SIG-M5 treated with dmso at 0.1 percent for 504 hours (cell line): ENCODE results near the gene WNT3A.

Experiments
- DNase-seq: peaks from one replicate; lab custom pipeline; 2025; ENCODE audit not compliant: unreplicated experiment; lab: John Stamatoyannopoulos, UW

WNT3A gene

DNA sequence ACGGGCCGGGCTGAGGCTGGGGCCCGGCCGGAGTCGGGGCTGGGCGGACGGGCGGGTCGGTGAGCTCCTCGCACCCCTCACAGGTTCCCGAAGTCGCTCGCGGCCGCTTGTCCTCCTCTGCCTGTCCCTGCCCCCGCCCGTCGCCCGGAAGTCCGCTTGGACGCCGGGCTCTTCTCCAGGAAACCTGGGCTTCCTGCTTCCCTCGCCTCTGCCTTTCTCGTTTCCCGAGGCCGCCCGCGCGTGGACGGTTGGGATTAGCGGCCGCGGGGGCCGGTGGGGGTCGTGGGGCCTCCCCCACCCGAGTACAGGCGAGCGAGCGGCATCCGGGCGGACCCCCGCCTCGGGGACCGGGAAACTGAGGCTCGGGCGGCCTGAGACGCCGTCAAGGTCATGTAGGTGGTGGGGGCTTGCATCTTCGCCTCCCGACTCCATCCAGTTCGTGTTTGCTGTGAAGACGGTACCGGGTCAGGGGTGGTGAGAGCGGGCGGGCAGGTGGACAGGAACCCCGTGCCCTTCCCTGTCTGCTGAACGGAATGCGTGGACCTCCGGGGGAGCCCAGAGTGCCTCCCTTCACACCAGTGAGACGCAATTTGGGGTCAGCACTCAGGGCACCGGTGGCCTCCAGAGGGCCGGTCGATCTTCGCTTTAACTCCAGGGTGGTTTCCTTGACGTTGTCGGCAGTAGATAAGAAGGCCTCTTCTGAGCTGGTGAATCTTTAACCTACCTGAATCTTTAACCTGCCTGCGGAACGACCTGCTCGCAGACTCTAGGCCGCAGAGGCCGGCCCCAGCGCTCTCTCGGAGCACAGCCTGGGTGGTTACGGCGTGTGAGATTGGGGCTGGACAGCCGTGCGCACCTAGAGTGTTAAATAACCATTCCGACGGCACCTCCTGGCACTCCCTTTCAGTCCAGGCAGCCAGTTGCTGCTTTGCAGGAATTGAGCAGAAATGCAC, 76.4 kb downstream of the WNT3A start:
- DNase-seq: no peak

DNA sequence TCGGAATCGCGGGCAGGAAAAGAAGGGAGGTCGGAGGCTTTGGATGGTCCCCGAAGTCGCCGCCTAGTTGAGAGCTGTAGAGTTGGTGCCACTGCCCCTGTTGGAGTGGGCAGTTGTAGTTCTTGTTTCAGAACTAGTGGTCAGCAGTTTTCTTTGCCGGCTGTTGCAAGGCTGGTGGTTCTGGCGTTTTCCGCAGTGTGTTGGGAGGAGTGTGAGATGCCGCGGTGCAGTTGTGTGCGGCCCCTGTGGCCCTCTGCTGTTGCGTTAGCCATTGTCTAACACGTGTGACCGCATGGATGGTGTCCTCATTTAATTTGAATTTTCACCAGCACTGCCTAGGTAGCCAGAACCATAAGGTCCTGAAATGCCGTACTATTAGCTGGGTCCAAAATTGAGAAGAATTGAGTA, 77.1 kb downstream of the WNT3A start:
- peak; percentile 33 for DNase-seq

DNA sequence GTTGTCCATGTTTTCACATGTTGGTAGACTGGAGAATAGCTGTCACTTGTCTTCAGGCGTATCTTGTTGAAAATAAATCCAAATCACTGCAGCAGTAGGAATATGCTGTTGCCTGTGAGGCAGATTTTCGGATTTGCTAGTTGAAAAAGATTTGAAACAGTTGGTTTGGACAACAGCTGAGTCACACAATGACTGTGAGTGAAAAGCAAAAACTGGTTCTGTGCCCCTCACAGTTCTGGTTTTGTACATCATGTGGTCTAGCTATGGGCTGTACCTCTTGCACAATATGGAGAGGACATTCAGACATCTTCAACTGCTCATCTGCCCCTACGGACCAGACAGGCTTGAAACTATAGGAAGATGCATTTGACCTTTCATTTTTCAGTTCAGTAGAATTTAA, 77.5 kb downstream of the WNT3A start:
- DNase-seq: peak; percentile 83

DNA sequence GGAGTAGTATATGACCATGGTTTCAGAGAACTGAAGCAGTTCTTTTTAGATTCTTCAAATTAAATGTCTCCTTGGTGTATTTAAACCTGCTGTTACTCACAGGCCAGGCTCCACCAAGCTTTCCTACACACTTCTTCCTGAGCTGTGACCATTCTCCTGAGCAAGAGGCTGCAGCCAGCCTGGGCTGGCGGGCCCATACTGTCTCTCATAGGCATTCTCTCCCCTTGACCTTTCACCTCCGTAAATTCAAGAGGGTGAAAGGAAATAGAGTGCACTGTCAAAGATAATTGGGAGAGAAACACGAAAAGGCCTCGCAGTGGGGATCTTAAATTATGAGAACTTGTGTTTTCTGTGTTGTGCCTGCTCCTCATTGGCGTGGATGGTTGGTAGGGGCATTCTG, 78.0 kb downstream of the WNT3A start:
- DNase-seq: no peak

DNA sequence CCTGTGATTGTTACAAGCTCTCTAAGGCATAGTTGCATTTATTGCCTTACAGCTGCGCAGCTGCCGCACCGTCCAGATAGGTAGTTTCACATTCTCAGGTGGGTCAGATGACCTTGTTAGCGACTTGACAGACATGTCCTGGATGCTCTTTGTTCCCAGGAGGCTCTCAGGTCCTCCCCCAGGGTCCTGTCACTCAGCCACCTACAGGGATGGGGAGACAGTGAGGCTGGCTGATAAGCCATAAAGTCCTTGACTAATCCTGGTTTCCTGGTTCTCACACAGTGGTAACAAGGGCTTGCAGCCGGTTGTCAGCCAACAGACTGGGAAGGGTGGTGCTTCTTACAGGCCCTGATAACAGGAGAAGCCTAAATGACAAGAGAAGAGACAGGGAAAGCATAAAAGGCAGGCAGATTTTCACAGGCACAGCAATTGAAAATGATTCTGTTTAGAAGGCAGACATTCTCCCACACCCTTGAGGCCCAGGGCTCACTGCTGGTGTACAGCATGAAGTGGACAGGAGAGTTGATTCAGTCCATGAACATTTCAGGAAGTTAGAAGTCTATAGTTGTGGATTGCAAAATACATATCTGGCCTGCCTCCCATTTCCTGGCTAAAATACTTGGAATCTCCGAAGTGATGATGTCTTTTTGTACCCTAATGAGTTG, 78.6 kb downstream of the WNT3A start:
- no peak for DNase-seq

DNA sequence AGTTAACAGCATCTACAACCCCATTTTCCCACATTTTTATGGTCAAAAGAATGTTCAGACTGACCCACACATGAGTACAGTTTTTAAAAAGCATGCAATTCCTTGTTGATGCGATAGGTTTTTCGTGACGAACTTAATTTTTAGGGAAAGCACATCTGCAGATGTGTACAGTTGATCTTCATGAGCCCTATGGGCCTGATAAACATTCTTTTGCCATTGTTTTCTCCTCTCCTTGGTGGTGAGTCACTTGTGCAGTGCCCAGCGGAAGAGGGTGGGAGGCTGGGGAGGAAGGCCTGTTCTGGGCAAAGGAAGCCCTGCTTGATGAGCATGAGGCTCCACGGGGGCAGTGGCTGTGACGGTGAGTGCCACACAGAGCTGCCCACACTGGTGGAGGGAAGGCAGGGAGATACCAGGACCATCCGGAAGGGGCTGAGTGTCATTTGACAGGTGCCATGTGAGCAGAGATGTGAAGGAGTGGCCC, 81.0 kb downstream of the WNT3A start:
- peak; percentile 64 for DNase-seq

DNA sequence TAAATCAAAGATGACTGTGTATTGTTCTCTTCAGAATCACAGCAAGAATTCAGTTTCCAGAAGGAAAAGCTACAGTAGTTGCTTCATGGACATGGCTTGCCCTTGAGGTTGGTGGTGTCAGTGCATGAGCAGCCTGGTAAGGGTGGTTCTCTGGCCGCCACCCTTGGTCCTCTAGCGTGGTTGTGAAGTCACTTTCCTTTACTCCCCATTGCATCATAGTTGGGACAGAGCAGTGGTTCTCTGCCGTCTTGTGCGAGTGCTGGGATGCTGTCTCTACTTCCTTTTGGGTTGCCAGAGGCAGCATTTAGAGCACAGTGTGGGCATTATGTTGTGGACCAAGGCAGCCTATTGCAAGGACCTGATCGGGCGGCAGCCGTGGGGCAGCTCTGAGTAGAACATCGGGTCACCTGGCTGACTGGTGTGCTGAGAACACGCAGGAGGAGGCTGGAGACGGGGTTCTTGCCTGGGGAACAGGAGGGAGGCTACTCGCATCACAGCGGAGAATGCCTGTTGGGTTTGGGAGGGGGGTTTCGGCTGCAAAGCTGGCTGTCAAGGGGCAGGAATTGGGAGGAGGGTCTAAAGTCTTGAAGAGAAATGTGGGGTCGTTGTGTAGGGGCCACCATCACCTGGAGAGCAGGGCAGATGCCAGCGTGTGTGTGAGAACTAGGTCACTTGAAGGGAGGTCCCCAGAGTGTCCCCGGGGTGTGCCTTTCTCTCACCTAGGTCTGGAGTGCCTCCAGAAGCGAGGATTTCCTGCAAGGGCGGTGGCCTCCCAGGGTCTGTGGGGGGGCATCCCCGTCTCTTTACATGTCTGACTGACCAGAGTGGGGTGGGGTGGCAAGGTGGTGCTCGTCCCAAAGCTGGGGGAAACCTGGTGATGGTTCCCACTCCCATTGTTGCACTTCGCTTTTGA, 82.0 kb downstream of the WNT3A start:
- DNase-seq: peak; percentile 95

DNA sequence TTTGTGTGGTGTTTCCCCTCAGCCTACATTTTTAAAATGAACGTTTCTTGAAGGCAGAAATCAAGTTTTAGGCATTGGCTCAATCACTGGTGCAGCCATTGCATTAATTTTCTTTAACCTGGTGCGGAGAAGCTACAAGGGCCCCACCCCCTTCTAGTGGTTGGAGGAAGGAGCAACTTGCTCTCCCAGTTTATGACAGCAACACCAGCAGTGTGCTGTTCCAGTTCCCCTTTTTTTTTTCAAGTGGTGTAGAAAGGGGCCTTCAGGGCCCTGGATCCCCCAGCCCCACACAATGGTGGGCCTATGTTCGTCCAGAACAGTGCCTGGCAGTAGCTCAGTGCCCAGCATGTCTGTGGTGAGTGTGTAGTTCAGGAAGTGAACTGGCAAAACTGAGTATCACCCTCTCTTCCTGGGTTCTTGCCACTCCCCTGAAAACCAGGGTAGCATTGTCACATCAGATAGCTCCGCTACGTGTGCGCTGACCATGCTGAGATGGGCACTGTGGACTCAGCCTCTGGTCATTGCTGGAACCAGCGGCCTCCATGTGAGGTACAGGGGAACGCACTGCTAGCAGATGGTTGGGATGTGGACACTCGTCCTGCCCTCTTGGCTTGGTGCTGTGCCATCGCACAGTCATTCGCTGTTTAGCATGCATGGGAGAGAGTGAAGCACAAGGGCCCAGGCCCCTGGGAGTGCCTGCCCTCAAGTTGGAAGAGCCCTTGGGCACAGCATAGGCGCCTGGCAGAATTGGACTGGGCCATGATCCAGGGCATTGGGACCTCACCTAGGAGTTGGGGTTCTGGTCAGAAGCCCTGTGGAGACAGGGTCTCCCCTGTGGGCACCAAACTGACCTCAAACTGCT, 83.0 kb downstream of the WNT3A start:
- DNase-seq: peak; percentile 95

DNA sequence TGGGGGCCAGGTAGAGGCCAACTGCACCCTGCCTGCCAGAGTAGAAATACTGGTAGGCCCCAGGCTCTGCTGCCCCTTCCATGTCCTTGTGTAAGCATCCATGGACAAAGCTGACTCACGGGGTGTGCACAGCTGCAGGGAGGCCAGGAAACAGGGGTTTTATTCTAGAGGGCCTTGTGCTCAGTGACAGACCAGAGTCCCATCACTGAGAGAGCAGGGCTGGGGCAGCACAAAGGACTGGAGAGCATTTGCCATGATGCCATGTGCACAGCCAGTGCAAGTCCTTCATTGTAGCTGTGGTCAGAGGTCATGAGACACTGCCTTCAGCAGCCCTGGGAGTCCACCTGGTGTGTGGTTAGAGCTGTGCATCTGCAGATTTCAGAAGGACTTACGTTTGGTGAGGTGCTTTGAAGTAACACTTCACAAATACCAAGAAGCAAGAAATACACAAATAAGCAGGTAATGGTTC, 83.8 kb downstream of the WNT3A start:
- DNase-seq: no peak

DNA sequence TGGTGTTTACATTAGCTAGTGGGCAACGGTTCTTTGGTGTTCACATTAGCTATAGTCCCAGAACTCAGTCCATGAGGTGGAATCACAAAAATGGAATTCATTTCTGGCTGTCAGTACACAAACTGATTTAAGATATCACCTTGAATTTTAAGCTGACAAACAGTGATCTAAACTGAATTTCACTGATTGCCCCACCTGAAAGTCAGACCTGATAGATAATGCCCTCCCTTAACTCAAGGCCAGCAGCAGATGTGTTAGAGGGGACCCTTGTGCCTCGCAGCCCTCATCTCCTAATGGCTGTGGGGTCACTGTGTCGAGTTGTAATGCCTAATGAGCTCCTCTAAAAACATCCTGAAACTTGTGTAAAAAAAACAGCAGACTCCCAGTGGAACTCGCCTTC, 84.3 kb downstream of the WNT3A start:
- no peak for DNase-seq

DNA sequence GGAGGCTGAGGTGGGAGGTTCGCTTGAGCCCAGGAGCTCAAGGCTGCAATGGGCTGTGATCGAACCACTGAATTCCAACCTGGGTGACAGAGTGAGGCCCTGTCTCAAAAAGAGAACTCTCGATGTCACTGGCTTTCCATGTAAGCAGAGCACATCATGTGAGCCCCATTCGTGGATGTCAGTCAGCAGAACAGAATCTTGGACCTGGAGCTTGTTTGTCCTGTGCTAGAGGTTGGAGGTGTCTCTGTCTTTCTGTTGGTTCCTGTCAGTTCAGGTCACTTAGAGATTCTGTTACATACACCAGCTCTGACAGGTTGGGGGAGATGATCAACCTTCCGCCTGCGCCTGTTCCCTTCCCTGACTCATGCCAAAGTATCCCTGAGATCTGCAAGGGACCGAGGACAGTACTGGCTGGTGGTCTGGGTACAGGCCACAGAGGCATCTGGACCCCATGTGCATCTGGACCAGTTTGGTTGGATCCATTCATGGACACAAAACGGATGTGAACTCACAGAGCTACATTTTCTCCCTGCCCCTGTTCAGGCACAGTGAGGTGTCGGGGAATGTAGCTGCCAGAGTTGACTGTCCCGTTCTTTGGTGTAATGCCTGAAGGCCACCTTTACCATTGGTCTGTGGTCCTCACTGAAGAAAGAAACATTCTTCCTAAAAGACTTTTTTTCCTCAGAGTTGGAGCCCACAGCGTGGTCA, 85.7 kb downstream of the WNT3A start:
- no peak for DNase-seq

DNA sequence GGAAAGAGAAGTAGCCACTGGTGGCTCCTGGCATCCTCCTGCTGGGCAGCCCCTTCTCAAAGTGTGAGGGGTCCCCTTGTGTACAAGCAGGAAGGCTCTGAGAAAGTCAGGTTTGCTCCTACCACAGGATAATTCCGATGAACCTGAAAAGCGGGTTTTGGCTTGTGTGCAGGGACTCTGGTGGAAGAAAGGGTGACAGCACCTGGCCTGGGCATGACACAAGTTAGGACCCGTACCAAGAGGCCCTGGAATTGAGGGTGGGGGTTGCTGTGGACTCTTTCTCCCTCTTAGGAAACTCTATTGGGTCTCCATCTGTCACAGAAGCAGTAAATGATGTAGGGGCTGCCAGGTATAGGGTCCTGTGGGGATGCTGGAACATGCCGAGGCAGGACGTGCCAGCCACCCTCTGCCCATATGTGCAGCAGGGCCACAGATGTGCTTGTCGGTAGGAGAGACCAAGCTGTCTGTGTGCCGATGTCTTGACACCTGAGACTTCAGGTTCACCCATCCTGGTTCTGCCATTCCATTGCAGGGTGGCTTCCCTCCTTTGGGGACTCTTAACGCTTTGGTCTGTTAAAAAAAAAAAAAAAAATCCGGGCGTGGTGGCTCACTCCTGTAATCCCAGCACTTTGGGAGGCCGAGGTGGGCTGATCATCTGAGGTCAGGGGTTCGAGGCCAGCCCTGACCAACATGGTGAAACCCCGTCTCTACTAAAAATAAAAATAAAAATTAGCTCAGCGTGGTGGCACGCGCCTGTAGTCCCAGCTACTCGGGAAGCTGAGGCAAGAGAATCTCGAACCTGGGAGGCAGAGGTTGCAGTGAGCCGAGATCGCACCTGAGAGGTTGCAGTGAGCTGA, 86.5 kb downstream of the WNT3A start:
- DNase-seq: no peak

DNA sequence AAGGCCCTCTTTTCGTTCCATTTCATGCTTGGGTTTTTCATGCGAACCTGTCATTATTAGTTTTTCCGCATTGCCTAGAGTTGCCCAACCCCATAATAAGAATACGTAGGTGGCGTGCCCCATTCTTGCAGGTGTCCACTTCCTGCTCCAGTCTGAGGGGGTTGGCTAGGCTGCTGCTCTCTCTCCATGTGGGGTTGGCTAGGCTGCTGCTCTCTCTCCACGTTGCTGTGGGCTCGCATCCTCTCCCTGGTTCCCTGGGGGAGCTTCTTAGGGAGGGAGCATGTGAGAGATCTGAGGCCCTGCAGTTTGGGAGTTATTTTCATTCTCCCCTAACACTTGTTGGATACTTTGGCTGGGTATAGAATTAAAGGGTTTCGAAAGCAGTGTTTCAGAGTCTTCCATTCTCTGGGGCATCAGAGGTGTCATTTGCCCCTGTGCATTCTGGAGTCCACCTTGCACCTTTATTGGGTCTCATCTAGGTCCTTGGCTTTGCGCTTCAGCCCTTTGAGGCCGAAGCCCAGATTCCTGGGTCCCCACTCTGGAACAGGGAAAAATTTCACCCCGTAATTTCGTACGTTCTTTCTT, 87.7 kb downstream of the WNT3A start:
- DNase-seq: no peak

DNA sequence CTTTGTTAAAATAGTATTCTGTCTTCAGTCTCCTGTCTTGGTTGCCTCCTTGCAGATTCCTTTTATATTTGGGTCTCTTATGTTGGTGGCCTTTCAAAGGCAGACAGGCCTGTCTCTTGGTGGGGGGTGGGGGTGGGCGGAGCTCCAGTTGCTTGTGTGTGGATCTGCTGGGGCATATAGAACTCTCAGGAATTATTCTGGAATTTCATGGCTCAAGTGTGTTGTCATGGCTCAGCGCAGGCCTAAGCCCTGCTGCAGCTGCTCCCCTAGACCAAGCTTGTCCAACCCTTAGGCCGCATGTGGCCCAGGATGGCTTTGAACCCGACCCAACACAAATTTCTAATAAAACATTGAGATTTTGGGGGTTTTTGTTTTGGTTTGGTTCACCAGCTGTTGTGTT, 88.4 kb downstream of the WNT3A start:
- DNase-seq: no peak

DNA sequence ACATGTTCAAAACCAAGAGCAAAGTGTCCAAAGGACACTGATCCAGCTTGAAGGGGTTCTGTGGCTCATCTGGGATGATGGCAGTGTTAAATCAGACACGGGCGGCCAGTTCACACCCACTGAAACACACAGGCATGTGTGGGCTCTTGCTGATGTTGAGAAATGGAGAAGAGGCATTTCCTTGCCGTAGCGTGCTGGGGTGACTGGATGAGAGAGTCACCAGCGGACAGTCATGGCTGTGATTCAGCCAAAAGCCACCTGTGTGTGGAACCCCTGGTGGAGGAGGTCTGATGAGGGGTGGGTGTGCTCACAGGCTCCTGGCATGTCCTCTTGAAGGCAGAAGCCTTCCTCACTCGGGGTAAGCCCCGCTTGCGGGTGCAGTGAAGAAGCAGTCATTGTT, 89.1 kb downstream of the WNT3A start:
- no peak for DNase-seq

DNA sequence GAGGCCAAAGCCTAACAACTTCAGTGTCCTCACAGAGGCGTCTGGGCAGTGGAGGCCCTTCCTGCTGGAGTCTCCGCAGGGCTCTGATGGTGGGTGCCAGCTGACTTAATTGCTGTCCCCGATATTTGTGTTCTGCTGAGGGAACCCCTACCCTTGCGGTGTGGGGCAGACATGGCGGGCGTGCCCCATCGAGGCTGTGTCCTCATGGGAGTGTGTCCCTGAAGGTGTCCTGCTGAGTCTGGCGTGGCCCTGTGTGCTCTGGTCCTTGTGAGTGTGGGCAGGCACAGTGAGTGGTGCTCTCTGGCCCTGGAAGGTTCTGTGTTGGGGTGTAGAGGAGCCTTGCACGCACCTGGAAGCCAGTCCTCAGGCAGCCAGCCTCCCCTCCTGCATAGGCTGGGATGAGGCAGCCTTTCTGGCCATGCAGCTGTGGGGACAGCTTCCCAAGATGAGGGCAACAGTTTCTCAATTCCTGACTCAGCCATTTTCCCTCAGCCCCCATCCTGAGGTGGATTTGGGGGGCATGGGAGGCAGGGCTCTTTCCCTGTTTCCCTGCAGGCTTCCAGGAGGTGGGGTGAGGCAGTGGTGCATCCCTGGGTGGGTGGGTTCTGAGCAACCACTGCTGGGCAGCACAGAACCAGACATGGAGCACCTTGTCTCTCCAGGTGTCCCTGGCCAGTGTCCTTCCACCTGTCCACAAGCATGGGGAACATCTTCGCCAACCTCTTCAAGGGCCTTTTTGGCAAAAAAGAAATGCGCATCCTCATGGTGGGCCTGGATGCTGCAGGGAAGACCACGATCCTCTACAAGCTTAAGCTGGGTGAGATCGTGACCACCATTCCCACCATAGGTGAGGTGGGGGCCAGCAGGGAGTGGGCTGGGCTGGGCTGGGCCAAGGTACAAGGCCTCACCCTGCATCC, 89.9 kb downstream of the WNT3A start:
- DNase-seq: no peak
